B cell (primary cell): ENCODE results near the gene SCAI. TPM values are rescaled to one million over a fixed set of nuclear protein-coding genes. Genes with fewer than 3 reads are reported as not detected.

Experiments used
- ATAC-seq: fragments of 200-7000 bp; cut with Tn5 transposase; one replicate; pipeline ENCODE4 v1.10.0; 2021; ENCODE audit warnings: low read depth, mild to moderate bottlenecking, moderate number of reproducible peaks, moderate library complexity
- CTCF ChIA-PET: fragments of 350-600 bp; sonication (Branson Sonifier 250); formaldehyde crosslinking; loops from one replicate; lab custom pipeline; 2021; ENCODE audit warnings: antibody characterized with exemption, inconsistent platforms; lab: Charles Lee
- POLR2A ChIA-PET: fragments of 350-600 bp; sonication (Branson Sonifier 250); formaldehyde crosslinking; loops from one replicate; lab custom pipeline; 2021; ENCODE audit warnings: antibody characterized with exemption; lab: Charles Lee
- DNase-seq: peaks from one replicate; pipeline ENCODE4 v3.0.0; 2013
- H2AFZ ChIP-seq: 2 replicates; pipeline ENCODE4 v1.6.1; 2012; ENCODE audit warnings: mild to moderate bottlenecking, low read depth, low read length; ENCODE audit not compliant: insufficient read depth, poor library complexity, severe bottlenecking
- H3K27ac ChIP-seq, 2 donors: 1 replicate in 1 of 2; 2 replicates in 1 of 2; pipeline ENCODE4 v1.5.1; 2012 to 2013; ENCODE audit warnings: low read length in 2 of 2, mild to moderate bottlenecking in 2 of 2, moderate library complexity in 1 of 2
- H3K27me3 ChIP-seq, 4 experiments: fragments of 200-600 bp in 1 of 4; sonication (generic) in 1 of 4; replicated peaks in 1 of 4; 1 replicate in 2 of 4; 2 replicates in 2 of 4; pipeline versions ENCODE4 v1.6.1 to v1.7.0; 2013 to 2016; ENCODE audit warnings: low read length in 3 of 4, mild to moderate bottlenecking in 2 of 4, mixed read lengths in 1 of 4, moderate library complexity in 1 of 4; ENCODE audit not compliant: insufficient read depth in 4 of 4, control insufficient read depth in 3 of 4; ENCODE audit errors: control extremely low read depth in 1 of 4
- H3K36me3 ChIP-seq, 2 experiments: replicated peaks in 1 of 2; 1 replicate in 1 of 2; 2 replicates in 1 of 2; pipeline versions ENCODE4 v1.6.1 to v1.7.1; 2013; ENCODE audit warnings: low read length in 1 of 2; ENCODE audit not compliant: insufficient read depth in 2 of 2, control insufficient read depth in 1 of 2; ENCODE audit errors: control extremely low read depth in 1 of 2, extremely low read depth in 1 of 2
- H3K4me1 ChIP-seq, 2 donors: fragments of 200-600 bp in 1 of 2; sonication (generic) in 1 of 2; 1 replicate in 1 of 2; 2 replicates in 1 of 2; pipeline versions ENCODE4 v1.5.1 to v1.6.1; 2013 to 2017; ENCODE audit warnings: low read length in 2 of 2; ENCODE audit not compliant: control insufficient read depth in 2 of 2, insufficient read depth in 2 of 2
- H3K4me2 ChIP-seq: replicated peaks from 2 replicates; pipeline ENCODE3; 2012; ENCODE audit warnings: mild to moderate bottlenecking, low read depth, low read length; ENCODE audit not compliant: poor library complexity, severe bottlenecking
- H3K4me3 ChIP-seq, 5 experiments: fragments of 200-600 bp in 1 of 5; sonication (generic) in 1 of 5; 1 replicate in 3 of 5; 2 replicates in 2 of 5; pipeline versions ENCODE4 v1.5.1 to v1.7.0; 2011 to 2016; ENCODE audit warnings: low read length in 4 of 5, mild to moderate bottlenecking in 4 of 5, low read depth in 2 of 5, control low read depth in 1 of 5, moderate library complexity in 1 of 5; ENCODE audit not compliant: insufficient read depth in 1 of 5; ENCODE audit errors: control extremely low read depth in 1 of 5, extremely low read depth in 1 of 5
- H3K79me2 ChIP-seq: fragments of 200-600 bp; sonication (generic); one replicate; pipeline ENCODE4 v1.6.0; 2016; ENCODE audit warnings: low read length; ENCODE audit not compliant: control insufficient read depth, insufficient read depth
- H3K9ac ChIP-seq: fragments of 200-600 bp; sonication (generic); 2 replicates; pipeline ENCODE4 v1.6.1; 2017; ENCODE audit warnings: mild to moderate bottlenecking, low read length, moderate library complexity
- H3K9me3 ChIP-seq, 3 donors: one replicate each; pipeline versions ENCODE4 v1.6.1 to v1.7.1; 2013; ENCODE audit warnings: low read length in 2 of 3; ENCODE audit not compliant: control insufficient read depth in 2 of 3, insufficient read depth in 1 of 3; ENCODE audit errors: control extremely low read depth in 1 of 3
- H4K20me1 ChIP-seq: 2 replicates; pipeline ENCODE4 v1.6.0; 2012; ENCODE audit warnings: mild to moderate bottlenecking, low read length; ENCODE audit not compliant: insufficient read depth, control insufficient read depth, poor library complexity, severe bottlenecking
- H3K27ac Mint-ChIP-seq: one replicate; pipeline ENCODE4 v1.8.0; 2021; ENCODE audit warnings: mixed read lengths
- H3K27me3 Mint-ChIP-seq: one replicate; pipeline ENCODE4 v1.8.0; 2021; ENCODE audit warnings: mixed read lengths
- H3K4me1 Mint-ChIP-seq: one replicate; pipeline ENCODE4 v1.8.0; 2021; ENCODE audit warnings: mixed read lengths
- H3K4me3 Mint-ChIP-seq: one replicate; pipeline ENCODE4 v1.8.0; 2021; ENCODE audit warnings: mixed read lengths
- H3K9me3 Mint-ChIP-seq: one replicate; pipeline ENCODE4 v1.8.0; 2022; ENCODE audit warnings: mixed read lengths; ENCODE audit not compliant: insufficient read depth
- EZH2 ChIP-seq: IDR thresholded peaks from 2 replicates; pipeline ENCODE4 v1.6.1; 2012; ENCODE audit warnings: borderline replicate concordance, low read depth, mild to moderate bottlenecking, moderate library complexity, low read length; ENCODE audit not compliant: insufficient read depth, poor library complexity, severe bottlenecking
- WGBS: methylation state at CpG from one replicate; pipeline ENCODE4 v1.1.5; 2013; ENCODE audit warnings: missing lambda C conversion rate; ENCODE audit not compliant: insufficient coverage; 5-methylcytosine and 5-hydroxymethylcytosine counted together
- intact Hi-C: fragments of 100-400 bp; cut with micrococcal nuclease; formaldehyde crosslinking; loops from one replicate; pipeline ENCODE4 v1.10.0; 2022
- polyA plus RNA-seq: library from polyadenylated mRNA; depleted of rRNA; stranded (reverse); fragments of >200 nt; gene quantifications from 2 replicates; pipeline ENCODE4 v1.2.3, GENCODE V29; 2012
- total RNA-seq, 2 donors: library from RNA; stranded (reverse); fragments of 120-200 nt in 1 of 2; gene quantifications; 1 replicate in 1 of 2; 2 replicates in 1 of 2; pipeline versions ENCODE4 v1.2.3 to v1.2.4, GENCODE V29; 2013 to 2022
- TF ChIP-seq, protein P1 (sequence below): fragments of 200-600 bp; IDR thresholded peaks from one replicate; pipeline ENCODE4 v1.8.0; 2022; ENCODE audit warnings: antibody characterized with exemption, mild to moderate bottlenecking

The SCAI gene
- total and polyA plus RNA-seq, 2 donors (not counting 1 experiment from before 2014, with no cell fraction given) = 3.8 to 19.8 TPM

DNA sequence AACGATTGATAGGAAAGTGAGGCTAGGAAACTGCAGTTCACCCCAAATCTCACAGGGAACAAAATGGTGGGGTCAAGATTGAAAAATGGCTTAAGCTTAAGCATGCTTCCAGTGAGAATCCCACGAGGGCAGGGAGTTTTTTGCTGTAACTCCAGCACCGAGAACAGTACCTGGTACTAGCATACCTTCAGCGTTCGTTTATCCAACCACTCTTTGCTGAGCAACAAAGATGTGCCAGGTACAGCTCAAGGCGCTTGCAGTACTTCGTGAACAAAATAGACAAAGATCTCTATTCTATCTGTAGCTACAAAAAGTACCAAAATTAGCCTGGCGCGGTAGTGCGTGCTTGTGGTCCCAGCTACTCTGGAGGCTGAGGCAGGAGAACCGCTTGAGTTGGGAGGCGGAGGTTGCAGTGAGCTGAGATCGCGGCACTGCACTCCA is 47.1 kb upstream of the SCAI start:
- peaks cover 0 to 2% (median 0%) of the 10 kb centered on the region in 3 donors for H3K9me3 ChIP-seq
- ChIA-PET CTCF (interaction anchor here (0.7 to 0.8 kb wide), 2 partner anchors 15 to 47 kb away, joined by 3 read pairs; partner anchors contain the start of gene SCAI), POLR2A (no interaction called here)
- Mint-ChIP-seq H3K9me3 (no peaks in the 10 kb centered on the region), H3K27me3 (no peaks in the 10 kb centered on the region), H3K27ac (peak overlapping the region; percentile 96), H3K4me1 (peaks cover 41% of the 10 kb centered on the region), H3K4me3 (peak overlapping the region; percentile 97)
- H3K79me2 ChIP-seq = peaks cover 75% of the 10 kb centered on the region
- no peak for DNase-seq
- no peaks in the 10 kb centered on the region for H3K27me3 ChIP-seq
- H3K4me3 ChIP-seq = peak overlapping the region; percentile 89 to 99 (median 99)
- intact Hi-C loops = no loop called here
- peak overlapping the region; percentile 99 for H3K9ac ChIP-seq
- H3K4me1 ChIP-seq = peaks cover 23 to 35% of the 10 kb centered on the region in 2 donors
- no peaks in the 10 kb centered on the region for H4K20me1 ChIP-seq
- peak overlapping the region; percentile 91 to 98 for H3K27ac ChIP-seq
- H3K36me3 ChIP-seq = peaks cover 0 to 1% of the 10 kb centered on the region in 2 experiments
- H3K4me2 ChIP-seq = peak overlapping the region; percentile 98
- 71% methylated on average over 13 of the region's 14 CpGs for WGBS
- peak overlapping the region; percentile 100 for H2AFZ ChIP-seq
- no peak for ATAC-seq
- TF ChIP-seq EZH2 = no peak
- TF ChIP-seq, protein P1, sequence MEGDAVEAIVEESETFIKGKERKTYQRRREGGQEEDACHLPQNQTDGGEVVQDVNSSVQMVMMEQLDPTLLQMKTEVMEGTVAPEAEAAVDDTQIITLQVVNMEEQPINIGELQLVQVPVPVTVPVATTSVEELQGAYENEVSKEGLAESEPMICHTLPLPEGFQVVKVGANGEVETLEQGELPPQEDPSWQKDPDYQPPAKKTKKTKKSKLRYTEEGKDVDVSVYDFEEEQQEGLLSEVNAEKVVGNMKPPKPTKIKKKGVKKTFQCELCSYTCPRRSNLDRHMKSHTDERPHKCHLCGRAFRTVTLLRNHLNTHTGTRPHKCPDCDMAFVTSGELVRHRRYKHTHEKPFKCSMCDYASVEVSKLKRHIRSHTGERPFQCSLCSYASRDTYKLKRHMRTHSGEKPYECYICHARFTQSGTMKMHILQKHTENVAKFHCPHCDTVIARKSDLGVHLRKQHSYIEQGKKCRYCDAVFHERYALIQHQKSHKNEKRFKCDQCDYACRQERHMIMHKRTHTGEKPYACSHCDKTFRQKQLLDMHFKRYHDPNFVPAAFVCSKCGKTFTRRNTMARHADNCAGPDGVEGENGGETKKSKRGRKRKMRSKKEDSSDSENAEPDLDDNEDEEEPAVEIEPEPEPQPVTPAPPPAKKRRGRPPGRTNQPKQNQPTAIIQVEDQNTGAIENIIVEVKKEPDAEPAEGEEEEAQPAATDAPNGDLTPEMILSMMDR = no peak
